ENCODE measurements around the gene TNNI3. TPM values are rescaled to one million over a fixed set of nuclear protein-coding genes. Genes with fewer than 3 reads are reported as not detected.

TNNI3 gene
- total RNA-seq, 1 experiment from 2014 or later = 14.6 TPM

- intact Hi-C loops (cut with micrococcal nuclease; ENCODE audit: unreplicated experiment) (no loop called here), in situ Hi-C loops (cut with HindIII; ENCODE audit: low pct_unique_long_range_greater_than_20kb, low sequenced_read_pairs) (no loop called here)
- no peak for TF ChIP-seq CTCF (IDR thresholded peaks at IDR 0.05)
- no peak for TF ChIP-seq TCF7L2 (IDR thresholded peaks at IDR 0.05; ENCODE audit: low read depth, low read length)
- TF ChIP-seq SIN3A (IDR thresholded peaks at IDR 0.05; ENCODE audit: borderline replicate concordance, insufficient read depth, low read depth, low read length) = no peak
- TF ChIP-seq REST (IDR thresholded peaks at IDR 0.05; ENCODE audit: insufficient read depth in 1 of 2, low read depth in 2 of 2, low read length in 1 of 2) = no peak
- no peak for TF ChIP-seq POLR2AphosphoS5 (IDR thresholded peaks at IDR 0.05; ENCODE audit: low read depth, low read length)
- no peaks in the 10 kb centered on the region for H3K9me3 ChIP-seq (ENCODE audit: control insufficient read depth, insufficient read depth, low read depth, low read length)
- H3K4me1 ChIP-seq (ENCODE audit: control insufficient read depth, insufficient read depth, low read length) = peaks cover 3% of the 10 kb centered on the region; the same call in 1 of the 2 replicates
- ATAC-seq (no peak), DNase-seq (ENCODE audit: low read depth, low spot score) (no peak)
- ChIA-PET CTCF (interaction anchor here (0.6 to 0.8 kb wide), 5 partner anchors 14 to 253 kb away, joined by 3 to 6 read pairs (median 3); partner anchors contain the start of genes PTPRH and TNNT1), POLR2A (no interaction called here)
- H3K27ac ChIP-seq (ENCODE audit: low read length) = no peak overlapping the region
- H3K4me3 ChIP-seq (ENCODE audit: low read depth in 2 of 2, low read length in 2 of 2) = no peak overlapping the region
- H3K36me3 ChIP-seq (ENCODE audit: control insufficient read depth, insufficient read depth, low read length) = no peaks in the 10 kb centered on the region
- H3K27me3 ChIP-seq (ENCODE audit: control insufficient read depth, insufficient read depth, low read length) = no peaks in the 10 kb centered on the region
- BruUV-seq (replicated peaks) = no TSS peak
These were observed 22.8 kb downstream of the TNNI3 start for GRCh38 chr19:55134736-55135135.

- DNase-seq (ENCODE audit: low read depth, low spot score) (no peak), ATAC-seq (no peak)
- ChIA-PET POLR2A (no interaction called here), CTCF (no interaction called here)
- intact Hi-C loops (cut with micrococcal nuclease; ENCODE audit: unreplicated experiment) = no loop called here
- Histone ChIP-seq H3K27ac (ENCODE audit: low read length) (no peak overlapping the region), H3K36me3 (ENCODE audit: control insufficient read depth, insufficient read depth, low read length) (no peaks in the 10 kb centered on the region), H3K4me1 (ENCODE audit: control insufficient read depth, insufficient read depth, low read length) (peaks cover 3% of the 10 kb centered on the region; the same call in 1 of the 2 replicates), H3K27me3 (ENCODE audit: control insufficient read depth, insufficient read depth, low read length) (no peaks in the 10 kb centered on the region), H3K9me3 (ENCODE audit: control insufficient read depth, insufficient read depth, low read depth, low read length) (no peaks in the 10 kb centered on the region), H3K4me3 (ENCODE audit: low read depth in 2 of 2, low read length in 2 of 2) (no peak overlapping the region)
- in situ Hi-C loops (cut with HindIII; ENCODE audit: low pct_unique_long_range_greater_than_20kb, low sequenced_read_pairs) = no loop called here
- no TSS peak for BruUV-seq (replicated peaks)
- TF ChIP-seq REST (IDR thresholded peaks at IDR 0.05; ENCODE audit: insufficient read depth in 1 of 2, low read depth in 2 of 2, low read length in 1 of 2) = no peak
- no peak for TF ChIP-seq POLR2AphosphoS5 (IDR thresholded peaks at IDR 0.05; ENCODE audit: low read depth, low read length)
- no peak for TF ChIP-seq CTCF (IDR thresholded peaks at IDR 0.05)
- TF ChIP-seq TCF7L2 (IDR thresholded peaks at IDR 0.05; ENCODE audit: low read depth, low read length) = no peak
- no peak for TF ChIP-seq SIN3A (IDR thresholded peaks at IDR 0.05; ENCODE audit: borderline replicate concordance, insufficient read depth, low read depth, low read length)
These were observed 23.7 kb downstream of the TNNI3 start for GRCh38 chr19:55133639-55134444.

Measured in Panc1 (cell line).